HepG2 (cell line): ENCODE results near the gene OAF. TPM values are rescaled to one million over a fixed set of nuclear protein-coding genes. Genes with fewer than 3 reads are reported as not detected.

Experiments used
- AHR ChIP-seq: IDR thresholded peaks from 2 replicates; pipeline ENCODE4 v1.6.1; 2018; ENCODE audit warnings: missing genetic modification reagents, missing compliant biosample characterization
- CEBPZ ChIP-seq: IDR thresholded peaks from 2 replicates; pipeline ENCODE4 v1.6.1; 2012; ENCODE audit warnings: low read length, improper control_type of control experiment
- CREM ChIP-seq, 2 experiments: sonication (generic) in 1 of 2; formaldehyde crosslinking in 1 of 2; IDR thresholded peaks; 2 replicates each; pipeline versions ENCODE4 v1.4.0 to v1.6.1; 2016 to 2020; ENCODE audit warnings: antibody characterized with exemption in 1 of 2, mild to moderate bottlenecking in 1 of 2, missing genetic modification reagents in 1 of 2
- EHMT2 ChIP-seq: fragments of 200-600 bp; sonication (generic); IDR thresholded peaks from 2 replicates; pipeline ENCODE4 v1.7.0; 2017; ENCODE audit warnings: antibody characterized with exemption, low read depth, low read length, borderline replicate concordance
- KDM2A ChIP-seq: sonication (generic); formaldehyde crosslinking; IDR thresholded peaks from 2 replicates; pipeline ENCODE4 v1.4.0; 2020; ENCODE audit warnings: low read depth, missing genetic modification reagents, borderline replicate concordance
- NFAT5 ChIP-seq: sonication (generic); formaldehyde crosslinking; IDR thresholded peaks from 2 replicates; pipeline ENCODE4 v1.4.0; 2020; ENCODE audit warnings: missing genetic modification reagents
- PBX3 ChIP-seq: sonication (generic); formaldehyde crosslinking; IDR thresholded peaks from 2 replicates; pipeline ENCODE4 v1.8.1; 2023; ENCODE audit warnings: missing genetic modification reagents, inconsistent platforms, borderline replicate concordance
- PRMT3 ChIP-seq: sonication (generic); formaldehyde crosslinking; IDR thresholded peaks from 2 replicates; pipeline ENCODE4 v1.8.1; 2022; ENCODE audit warnings: low read depth, mild to moderate bottlenecking, moderate library complexity, missing genetic modification reagents, borderline replicate concordance
- SETDB1 ChIP-seq: sonication (generic); formaldehyde crosslinking; IDR thresholded peaks from 2 replicates; pipeline ENCODE4 v1.5.1; 2020; ENCODE audit warnings: missing genetic modification reagents, mild to moderate bottlenecking, borderline replicate concordance
- SRY ChIP-seq: sonication (generic); formaldehyde crosslinking; IDR thresholded peaks from 2 replicates; pipeline ENCODE4 v1.8.0; 2022; ENCODE audit warnings: mild to moderate bottlenecking, missing genetic modification reagents
- ZNF180 ChIP-seq: sonication (generic); formaldehyde crosslinking; IDR thresholded peaks from 2 replicates; pipeline ENCODE4 v1.4.0; 2020; ENCODE audit warnings: low read depth, missing genetic modification reagents, borderline replicate concordance
- ZNF274 ChIP-seq: sonication (generic); formaldehyde crosslinking; IDR thresholded peaks from 2 replicates; pipeline ENCODE4 v1.5.1; 2020; ENCODE audit warnings: mild to moderate bottlenecking, missing genetic modification reagents
- ZNF280B ChIP-seq: sonication (generic); formaldehyde crosslinking; IDR thresholded peaks from 2 replicates; pipeline ENCODE4 v1.5.0; 2020; ENCODE audit warnings: missing genetic modification reagents, mild to moderate bottlenecking, borderline replicate concordance
- ZNF639 ChIP-seq: conservative IDR thresholded peaks from 2 replicates; pipeline ENCODE4 v1.6.1; 2018; ENCODE audit warnings: missing genetic modification reagents
- ZNF879 ChIP-seq: sonication (generic); formaldehyde crosslinking; IDR thresholded peaks from 2 replicates; pipeline ENCODE4 v1.8.1; 2023; ENCODE audit warnings: missing genetic modification reagents
- polyA plus RNA-seq, 8 experiments: library from polyadenylated mRNA; depleted of rRNA in 3 of 8; stranded (reverse) in 7 of 8; unstranded in 1 of 8; fragments of >200 nt; fragmentation: Illumina TruSeq in 4 of 8; extraction: Trizol in 4 of 8; gene quantifications; 2 replicates each; pipeline versions ENCODE4 v1.2.1 to v1.2.3, GENCODE V29; 2011 to 2016; ENCODE audit warnings: low read depth in 4 of 8, missing spikeins in 1 of 8, mixed read lengths in 1 of 8; ENCODE audit not compliant: insufficient read depth in 1 of 8
- total RNA-seq, 5 experiments: library from RNA; depleted of rRNA; stranded (reverse); fragments of >200 nt; fragmentation: Illumina TruSeq; extraction: Trizol; gene quantifications; 2 replicates each; pipeline ENCODE4 v1.2.3, GENCODE V29; 2016; ENCODE audit warnings: low read depth in 1 of 5

Gene OAF
- total and polyA plus RNA-seq, 2 of the 13 experiments (the other 11 are each of a cell fraction or from before 2014, with no cell fraction given): 63.7 to 94.6 TPM

- no peak for TF ChIP-seq CEBPZ
- TF ChIP-seq NFAT5 (CRISPR knock-in tag): no peak
- TF ChIP-seq ZNF180 (CRISPR knock-in tag): no peak
- no peak for TF ChIP-seq ZNF879 (CRISPR knock-in tag)
- TF ChIP-seq PBX3: no peak
- no peak for TF ChIP-seq PRMT3 (CRISPR knock-in tag)
- 0 out of 2 replicates have a peak, but pooled peaks have one; percentile 20 for TF ChIP-seq KDM2A
- TF ChIP-seq SETDB1: no peak
- TF ChIP-seq SRY (CRISPR knock-in tag): no peak; the same call in 1 of the 2 replicates
- no peak for TF ChIP-seq AHR (CRISPR knock-in tag)
- TF ChIP-seq ZNF639 (CRISPR knock-in tag): no peak
- TF ChIP-seq ZNF274 (CRISPR knock-in tag): no peak
- TF ChIP-seq ZNF280B (CRISPR knock-in tag): no peak
- TF ChIP-seq EHMT2: no peak
- peak; percentile 74 for TF ChIP-seq CREM (IDR thresholded peaks at IDR 0.05)
- no peak for TF ChIP-seq CREM (CRISPR knock-in tag; IDR thresholded peaks at IDR 0.05)
Observed at GRCh38 chr11:120198787-120199469, 11.9 kb upstream of the OAF start (continued).
